Astrocyte of the cerebellum (primary cell): ENCODE measurements around the gene TRAPPC3L.
"Not testable (repeated sequence)": the region's sequence is repeated elsewhere in the genome, so short reads cannot be mapped to it uniquely, and the experiment has no call there.

Experiments used
- DNase-seq: peaks from one replicate; pipeline ENCODE4 v3.0.0-alpha.2; 2011; ENCODE audit warnings: low read depth
- H3K4me3 ChIP-seq: 2 replicates; pipeline ENCODE4 v1.5.1; 2011; ENCODE audit warnings: mild to moderate bottlenecking, low read depth, low read length, moderate library complexity
- in situ Hi-C: cut with HindIII; loops from 2 replicates; pipeline ENCODE4 v1.10.0; 2017; ENCODE audit warnings: low sequenced_read_pairs
- TF ChIP-seq, protein P1 (sequence below): IDR thresholded peaks from 2 replicates; pipeline ENCODE4 v1.5.1; 2012; ENCODE audit warnings: low read length, low read depth, moderate library complexity, mild to moderate bottlenecking; ENCODE audit errors: missing control alignments

The TRAPPC3L gene

DNA sequence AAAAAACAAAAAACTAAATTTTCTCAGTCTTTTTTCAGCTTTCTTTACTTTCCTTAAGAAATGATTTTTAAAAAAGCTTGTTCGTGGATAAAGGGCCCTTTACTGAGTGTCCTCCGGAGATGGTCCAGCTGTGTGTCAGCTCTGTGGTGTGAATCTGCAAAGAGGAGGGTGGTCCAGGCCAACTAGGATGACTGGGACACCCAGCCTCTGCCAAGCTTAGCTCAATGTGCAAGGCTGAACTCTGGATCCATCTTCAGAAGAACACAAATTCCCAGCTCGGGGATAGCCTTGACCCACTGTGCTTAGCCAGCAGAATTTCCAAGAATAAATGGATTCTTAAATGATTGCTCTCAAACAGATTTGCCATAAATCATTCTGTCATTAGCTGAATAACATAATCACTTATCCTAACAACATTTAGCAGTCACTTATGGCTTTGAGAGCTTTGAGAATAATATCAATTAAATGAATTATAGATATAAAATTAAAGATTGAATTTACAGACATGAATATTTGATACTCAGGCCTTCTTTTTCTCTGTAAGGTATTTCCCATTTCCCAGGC is 48.3 kb downstream of the TRAPPC3L start:
- TF ChIP-seq, protein P1, sequence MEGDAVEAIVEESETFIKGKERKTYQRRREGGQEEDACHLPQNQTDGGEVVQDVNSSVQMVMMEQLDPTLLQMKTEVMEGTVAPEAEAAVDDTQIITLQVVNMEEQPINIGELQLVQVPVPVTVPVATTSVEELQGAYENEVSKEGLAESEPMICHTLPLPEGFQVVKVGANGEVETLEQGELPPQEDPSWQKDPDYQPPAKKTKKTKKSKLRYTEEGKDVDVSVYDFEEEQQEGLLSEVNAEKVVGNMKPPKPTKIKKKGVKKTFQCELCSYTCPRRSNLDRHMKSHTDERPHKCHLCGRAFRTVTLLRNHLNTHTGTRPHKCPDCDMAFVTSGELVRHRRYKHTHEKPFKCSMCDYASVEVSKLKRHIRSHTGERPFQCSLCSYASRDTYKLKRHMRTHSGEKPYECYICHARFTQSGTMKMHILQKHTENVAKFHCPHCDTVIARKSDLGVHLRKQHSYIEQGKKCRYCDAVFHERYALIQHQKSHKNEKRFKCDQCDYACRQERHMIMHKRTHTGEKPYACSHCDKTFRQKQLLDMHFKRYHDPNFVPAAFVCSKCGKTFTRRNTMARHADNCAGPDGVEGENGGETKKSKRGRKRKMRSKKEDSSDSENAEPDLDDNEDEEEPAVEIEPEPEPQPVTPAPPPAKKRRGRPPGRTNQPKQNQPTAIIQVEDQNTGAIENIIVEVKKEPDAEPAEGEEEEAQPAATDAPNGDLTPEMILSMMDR, result no peak
- in situ Hi-C loops, result no loop called here
- no peak overlapping the region for H3K4me3 ChIP-seq
- DNase-seq, result no peak

DNA sequence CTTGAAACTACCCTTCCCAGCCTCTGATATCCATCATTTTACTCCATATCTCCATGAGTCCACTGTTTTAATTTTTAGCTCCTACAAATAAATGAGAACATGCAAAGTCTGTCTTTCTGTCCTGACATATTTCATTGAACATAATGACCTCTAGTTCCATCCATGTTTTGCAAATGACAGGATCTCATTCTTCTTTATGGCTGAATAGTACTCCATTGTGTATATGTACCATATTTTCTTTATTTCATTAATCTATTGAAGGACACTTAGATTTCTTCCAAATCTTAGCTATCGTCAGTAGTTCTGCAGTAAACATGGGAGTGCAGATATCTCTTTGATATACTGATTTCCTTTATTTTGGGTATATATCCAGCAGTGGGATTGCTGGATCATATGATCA is 50.3 kb downstream of the TRAPPC3L start:
- H3K4me3 ChIP-seq, DNase-seq, in situ Hi-C loops: not testable (repeated sequence)

DNA sequence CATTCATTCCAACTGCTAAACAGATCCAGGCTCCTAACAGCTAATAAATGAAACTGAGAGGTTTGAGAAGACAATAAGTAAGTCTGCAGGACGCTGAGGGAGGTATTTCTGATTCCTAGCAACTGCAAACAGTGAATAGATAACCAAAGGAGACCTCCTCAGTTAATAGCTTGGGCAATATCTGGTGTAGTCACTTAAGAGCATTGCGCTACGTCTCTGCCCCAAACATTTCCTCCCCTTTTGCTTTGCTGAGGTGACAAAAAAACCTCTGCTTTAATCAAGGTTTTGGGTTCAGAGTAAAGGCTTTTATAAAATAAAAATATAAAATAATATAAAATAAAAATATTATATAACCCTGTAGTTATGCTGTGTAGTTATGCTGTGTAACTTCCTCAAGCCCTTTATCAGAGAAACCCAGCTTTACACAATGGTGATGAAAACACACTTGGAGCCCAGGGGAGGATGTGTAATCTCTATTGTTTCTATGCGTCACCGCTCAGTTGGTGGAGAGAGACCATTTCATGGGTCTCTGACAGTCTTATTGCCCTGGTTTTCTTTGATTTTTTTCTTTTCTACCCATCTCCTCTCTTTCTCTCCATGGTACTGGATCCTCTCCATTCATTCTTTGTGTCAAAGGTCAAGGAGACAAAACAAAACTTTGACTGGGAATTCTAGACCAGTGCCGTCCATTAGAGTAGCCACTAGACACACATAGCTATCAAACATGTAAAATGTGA is 53.0 kb downstream of the TRAPPC3L start:
- TF ChIP-seq, protein P1, result no peak
- H3K4me3 ChIP-seq, result no peak overlapping the region
- no peak for DNase-seq
- in situ Hi-C loops, result no loop called here

DNA sequence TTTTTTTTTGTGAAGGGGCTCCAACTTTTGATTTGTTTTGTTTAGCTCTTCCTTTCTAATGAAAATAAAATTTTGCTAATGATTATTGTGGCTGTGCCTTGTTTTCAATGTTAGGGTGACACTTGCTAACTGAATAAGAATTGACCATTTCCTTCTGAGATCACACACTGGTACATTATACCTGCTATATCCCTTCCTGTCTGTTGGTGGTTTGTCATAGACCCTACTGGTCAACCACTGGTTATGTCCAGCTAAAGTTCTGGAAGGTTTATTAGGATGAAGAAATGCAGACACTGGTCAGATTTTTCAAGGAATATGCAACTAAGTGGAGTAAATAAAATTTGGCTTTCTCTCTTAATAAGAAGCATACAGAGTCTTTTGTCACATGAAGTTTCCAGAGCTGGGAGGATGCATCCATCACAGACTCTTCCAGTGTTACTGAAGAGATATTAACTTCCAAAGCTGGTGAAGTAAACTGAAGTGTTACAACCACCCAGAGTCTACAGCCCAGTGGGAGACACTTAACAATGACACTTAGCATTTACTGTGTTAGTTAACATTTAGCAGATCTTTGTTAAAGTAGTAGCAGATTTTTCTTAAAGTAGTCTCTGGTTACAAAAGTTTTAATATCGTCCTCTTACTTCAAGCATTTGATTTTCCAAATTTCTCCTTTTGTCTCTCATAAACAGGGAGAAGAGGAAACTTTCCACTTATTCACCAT is 53.7 kb downstream of the TRAPPC3L start:
- no peak for DNase-seq
- in situ Hi-C loops, result no loop called here
- TF ChIP-seq, protein P1, result no peak
- no peak overlapping the region for H3K4me3 ChIP-seq

DNA sequence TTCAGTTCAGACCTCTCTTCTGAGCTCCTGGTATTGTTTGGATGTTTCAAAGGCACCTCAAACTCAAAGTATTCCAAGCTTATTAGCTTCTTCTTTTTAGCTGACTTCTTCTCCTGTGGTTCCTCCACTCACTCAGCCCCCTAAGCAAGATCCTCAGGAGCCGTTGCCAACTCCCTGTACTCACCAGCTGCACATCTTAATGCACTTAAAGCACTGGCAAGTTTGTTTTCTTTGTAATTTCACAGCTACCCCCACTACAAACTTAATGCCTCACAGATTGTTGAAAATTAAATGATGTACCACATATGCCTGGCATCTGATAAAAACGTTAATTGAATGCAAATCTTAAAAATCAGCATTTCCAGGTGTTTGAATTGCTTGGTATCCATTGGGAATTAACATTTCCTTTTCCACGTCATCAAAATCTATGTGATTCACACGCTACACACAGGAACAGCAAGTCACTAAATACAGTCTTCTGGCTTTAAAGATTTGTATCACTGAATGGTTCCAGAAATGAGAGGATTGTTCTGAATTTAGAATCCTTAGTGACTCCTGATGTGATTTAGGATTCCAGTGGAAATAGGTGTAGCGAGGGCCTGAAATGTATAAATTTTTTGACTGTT is 59.8 kb downstream of the TRAPPC3L start:
- in situ Hi-C loops, result no loop called here
- no peak for DNase-seq

DNA sequence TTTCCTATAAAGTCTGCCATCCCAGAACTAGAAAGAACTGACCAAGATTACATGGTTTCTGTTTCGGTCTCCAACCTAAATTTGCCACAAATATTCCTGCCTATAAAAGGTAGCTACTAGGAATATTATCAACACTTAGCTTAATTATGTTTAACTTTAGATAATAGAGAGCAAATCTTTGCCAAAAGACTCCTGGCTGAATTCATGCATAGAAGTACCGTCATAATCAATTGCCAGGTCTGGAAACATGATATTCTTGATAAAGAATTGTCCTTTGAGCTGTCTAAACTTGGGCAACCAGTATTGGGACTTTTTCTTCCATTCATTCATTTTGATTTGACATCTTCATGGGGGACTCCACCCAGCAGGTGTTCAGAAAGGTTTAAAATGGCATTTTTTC is 61.9 kb downstream of the TRAPPC3L start:
- DNase-seq, result no peak
- no peak overlapping the region for H3K4me3 ChIP-seq
- TF ChIP-seq, protein P1, result no peak
- in situ Hi-C loops, result no loop called here

More for the DNA sequence above, 59.8 kb downstream of the TRAPPC3L start:
- H3K4me3 ChIP-seq, result no peak overlapping the region
- TF ChIP-seq, protein P1, result no peak
